ENCODE results near the gene CCDC149.

The CCDC149 gene

DNA sequence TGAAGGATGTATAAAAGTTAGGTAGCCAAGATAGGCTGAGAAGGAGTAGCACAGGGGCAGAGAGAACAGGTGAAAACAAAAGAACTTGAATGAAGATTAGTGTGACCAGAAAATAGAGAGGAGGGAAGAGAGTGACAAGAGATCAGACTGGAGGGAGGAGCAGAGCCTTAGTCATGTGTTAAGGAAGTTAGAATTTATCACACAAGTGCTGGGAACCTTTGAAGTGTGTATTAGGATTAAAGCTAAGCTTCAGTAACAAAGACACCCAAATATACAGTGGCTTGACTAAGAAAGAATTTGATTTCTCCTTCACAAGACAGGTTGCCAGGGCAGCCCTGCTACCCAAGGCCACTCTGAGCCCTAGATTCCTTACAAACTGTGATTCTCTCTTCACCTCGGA, 10.7 kb upstream of the CCDC149 start:
- Histone ChIP-seq H3K9ac (ENCODE audit: insufficient read length) (no peak overlapping the region), H3K4me3 (no peak overlapping the region), H3K9me3 (ENCODE audit: low read depth, low read length) (no peaks in the 10 kb centered on the region), H3K27ac (no peak overlapping the region), H3K36me3 (ENCODE audit: insufficient read depth, low read length) (no peaks in the 10 kb centered on the region)
- no peak for DNase-seq (ENCODE audit: low read depth, low spot score)
- TF ChIP-seq POLR2AphosphoS5 (IDR thresholded peaks at IDR 0.05; ENCODE audit: borderline replicate concordance, low read depth, low read length) = no peak
- TF ChIP-seq EZH2 (IDR thresholded peaks at IDR 0.05) = no peak
- TF ChIP-seq FOXP2 (optimal IDR thresholded peaks at IDR 0.05; ENCODE audit: control extremely low read depth, extremely low read length, insufficient read depth) = no peak

DNA sequence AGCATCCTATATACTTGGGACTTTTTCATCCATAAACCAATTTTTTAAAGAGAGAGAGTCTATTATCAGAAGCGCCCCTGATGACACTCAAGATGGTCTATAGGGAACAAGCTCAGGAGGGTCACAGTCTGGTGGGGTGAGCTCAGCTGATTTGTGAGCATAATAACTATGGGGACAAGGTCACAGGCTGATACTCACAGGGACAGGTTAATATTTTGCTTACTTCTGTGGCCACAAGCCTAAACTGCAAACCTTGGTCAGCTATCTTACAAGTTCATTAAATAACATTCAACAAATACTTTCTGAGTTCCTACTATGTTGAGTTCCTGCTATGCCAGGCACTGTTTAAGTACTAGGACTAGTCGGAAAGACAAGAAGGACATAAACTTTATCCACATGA, 10.2 kb upstream of the CCDC149 start:
- Histone ChIP-seq H3K36me3 (ENCODE audit: insufficient read depth, low read length) (no peaks in the 10 kb centered on the region), H3K9me3 (ENCODE audit: low read depth, low read length) (no peaks in the 10 kb centered on the region), H3K9ac (ENCODE audit: insufficient read length) (no peak overlapping the region), H3K4me3 (no peak overlapping the region), H3K27ac (no peak overlapping the region)
- DNase-seq (ENCODE audit: low read depth, low spot score) = no peak
- TF ChIP-seq FOXP2 (optimal IDR thresholded peaks at IDR 0.05; ENCODE audit: control extremely low read depth, extremely low read length, insufficient read depth) = no peak
- TF ChIP-seq EZH2 (IDR thresholded peaks at IDR 0.05) = no peak
- TF ChIP-seq POLR2AphosphoS5 (IDR thresholded peaks at IDR 0.05; ENCODE audit: borderline replicate concordance, low read depth, low read length) = no peak

DNA sequence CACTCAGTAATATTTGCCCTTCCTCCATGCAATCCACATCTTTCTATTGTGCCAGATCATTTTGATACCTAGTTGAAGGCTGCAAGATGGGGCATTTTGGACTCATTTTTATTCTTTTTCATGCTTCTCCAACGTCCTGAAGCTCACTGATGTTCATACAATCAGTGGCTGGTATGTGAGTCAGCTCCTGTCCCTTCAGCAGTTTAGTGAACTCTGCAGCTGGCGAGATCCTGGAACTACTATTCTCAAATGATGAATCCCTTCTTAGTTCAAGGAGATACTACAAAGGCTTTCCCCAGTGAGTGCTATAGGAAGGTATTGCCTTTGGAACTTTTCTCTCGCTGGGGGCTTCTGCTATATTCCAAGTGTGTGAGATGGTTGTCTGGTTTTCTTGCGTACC, 9.6 kb upstream of the CCDC149 start:
- no peak overlapping the region for H3K9ac ChIP-seq (ENCODE audit: insufficient read length)
- no peaks in the 10 kb centered on the region for H3K9me3 ChIP-seq (ENCODE audit: low read depth, low read length)
- no peak overlapping the region for H3K27ac ChIP-seq
- TF ChIP-seq EZH2 (IDR thresholded peaks at IDR 0.05) = no peak
- no peak for TF ChIP-seq POLR2AphosphoS5 (IDR thresholded peaks at IDR 0.05; ENCODE audit: borderline replicate concordance, low read depth, low read length)
- no peak for TF ChIP-seq FOXP2 (optimal IDR thresholded peaks at IDR 0.05; ENCODE audit: control extremely low read depth, extremely low read length, insufficient read depth)
- no peak overlapping the region for H3K4me3 ChIP-seq
- no peak for DNase-seq (ENCODE audit: low read depth, low spot score)
- no peaks in the 10 kb centered on the region for H3K36me3 ChIP-seq (ENCODE audit: insufficient read depth, low read length)

DNA sequence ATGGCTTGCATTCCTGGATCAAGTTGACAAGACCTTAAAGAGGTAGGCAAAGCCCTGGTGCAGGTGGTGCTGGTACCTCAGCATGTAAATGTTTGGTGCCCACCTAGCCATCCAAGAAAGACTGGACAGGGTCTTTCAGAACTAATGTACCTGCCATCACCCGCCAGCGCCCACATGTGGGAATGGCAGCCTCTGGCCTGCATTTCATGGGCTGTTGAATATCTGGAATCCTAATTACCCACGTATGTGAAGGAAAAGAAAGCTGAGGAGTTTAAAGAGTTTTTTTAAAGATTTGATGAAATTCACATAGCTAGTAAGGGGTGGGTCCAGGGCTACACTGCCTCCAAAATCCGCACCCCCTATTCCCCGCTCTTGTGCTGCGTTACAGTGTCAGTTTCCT, 8.6 kb upstream of the CCDC149 start:
- DNase-seq (ENCODE audit: low read depth, low spot score) = no peak
- H3K27ac ChIP-seq = no peak overlapping the region
- no peak overlapping the region for H3K9ac ChIP-seq (ENCODE audit: insufficient read length)
- no peaks in the 10 kb centered on the region for H3K9me3 ChIP-seq (ENCODE audit: low read depth, low read length)
- no peak overlapping the region for H3K4me3 ChIP-seq
- TF ChIP-seq EZH2 (IDR thresholded peaks at IDR 0.05) (no peak), POLR2AphosphoS5 (IDR thresholded peaks at IDR 0.05; ENCODE audit: borderline replicate concordance, low read depth, low read length) (no peak), FOXP2 (optimal IDR thresholded peaks at IDR 0.05; ENCODE audit: control extremely low read depth, extremely low read length, insufficient read depth) (no peak)
- no peaks in the 10 kb centered on the region for H3K36me3 ChIP-seq (ENCODE audit: insufficient read depth, low read length)

DNA sequence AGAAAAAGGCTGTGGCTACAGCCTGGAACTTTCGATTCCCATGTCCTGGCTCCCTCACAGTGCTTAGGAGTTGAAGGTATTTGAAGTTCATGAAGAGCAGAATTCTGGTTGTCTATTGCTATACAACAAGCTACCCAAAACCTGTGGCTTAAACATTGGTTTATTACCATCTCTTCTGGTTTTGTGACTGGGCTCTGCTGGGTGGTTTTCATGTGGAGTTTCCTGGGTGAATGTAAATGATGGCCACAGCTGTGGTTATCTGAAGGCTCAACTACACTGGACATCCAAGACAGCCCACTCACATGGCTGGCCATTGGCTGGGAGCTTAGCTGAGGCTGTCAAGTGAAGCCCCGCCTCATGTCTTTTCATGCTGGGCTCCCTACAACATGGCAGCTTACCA, 7.2 kb upstream of the CCDC149 start:
- Histone ChIP-seq H3K27ac (no peak overlapping the region), H3K4me3 (no peak overlapping the region), H3K36me3 (ENCODE audit: insufficient read depth, low read length) (no peaks in the 10 kb centered on the region), H3K9ac (ENCODE audit: insufficient read length) (no peak overlapping the region), H3K9me3 (ENCODE audit: low read depth, low read length) (no peaks in the 10 kb centered on the region)
- DNase-seq (ENCODE audit: low read depth, low spot score) = no peak
- TF ChIP-seq FOXP2 (optimal IDR thresholded peaks at IDR 0.05; ENCODE audit: control extremely low read depth, extremely low read length, insufficient read depth) (no peak), POLR2AphosphoS5 (IDR thresholded peaks at IDR 0.05; ENCODE audit: borderline replicate concordance, low read depth, low read length) (no peak), EZH2 (IDR thresholded peaks at IDR 0.05) (no peak)

DNA sequence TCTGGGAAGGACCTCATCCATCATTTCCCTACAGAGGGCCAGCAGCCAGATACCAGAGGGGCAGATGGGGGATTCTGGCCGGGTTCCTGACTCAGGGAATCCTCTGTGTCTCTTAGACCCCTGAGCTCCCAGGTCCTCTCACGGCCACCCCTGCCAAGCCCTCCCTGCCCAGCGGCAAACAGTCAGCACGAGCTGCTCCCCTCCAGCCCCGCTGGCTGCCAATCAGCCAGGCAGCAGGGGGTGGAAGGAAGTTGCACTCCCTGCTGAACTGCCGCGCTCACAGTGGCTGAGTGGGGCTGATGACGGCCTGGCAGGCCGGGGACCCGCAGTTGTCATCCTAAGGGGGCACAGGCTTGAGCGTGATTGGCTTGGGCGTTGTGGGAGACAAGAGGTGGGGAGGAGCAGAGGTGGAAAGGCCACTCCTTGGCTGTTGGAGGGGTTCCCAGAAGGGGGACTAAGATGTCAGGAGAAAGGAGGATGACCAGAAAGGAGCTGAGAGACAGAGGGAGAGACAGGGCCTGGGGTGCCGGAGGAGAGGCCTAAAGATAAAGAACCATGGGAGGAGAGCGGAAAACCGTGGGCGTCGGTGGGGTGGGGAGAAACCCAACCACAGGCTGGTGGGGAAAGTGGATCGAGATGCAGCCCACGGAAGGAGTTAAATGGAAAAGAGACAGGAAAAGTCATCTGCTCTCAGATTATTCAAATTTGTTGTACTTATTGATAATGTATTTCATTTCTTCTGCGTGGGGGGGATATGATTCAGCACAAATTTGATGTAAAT, 4.4 kb upstream of the CCDC149 start:
- Histone ChIP-seq H3K9ac (ENCODE audit: insufficient read length) (no peak overlapping the region), H3K36me3 (ENCODE audit: insufficient read depth, low read length) (no peaks in the 10 kb centered on the region), H3K4me3 (no peak overlapping the region), H3K9me3 (ENCODE audit: low read depth, low read length) (no peaks in the 10 kb centered on the region), H3K27ac (no peak overlapping the region)
- no peak for DNase-seq (ENCODE audit: low read depth, low spot score)
- TF ChIP-seq FOXP2 (optimal IDR thresholded peaks at IDR 0.05; ENCODE audit: control extremely low read depth, extremely low read length, insufficient read depth) (no peak), POLR2AphosphoS5 (IDR thresholded peaks at IDR 0.05; ENCODE audit: borderline replicate concordance, low read depth, low read length) (no peak), EZH2 (IDR thresholded peaks at IDR 0.05) (no peak)

DNA sequence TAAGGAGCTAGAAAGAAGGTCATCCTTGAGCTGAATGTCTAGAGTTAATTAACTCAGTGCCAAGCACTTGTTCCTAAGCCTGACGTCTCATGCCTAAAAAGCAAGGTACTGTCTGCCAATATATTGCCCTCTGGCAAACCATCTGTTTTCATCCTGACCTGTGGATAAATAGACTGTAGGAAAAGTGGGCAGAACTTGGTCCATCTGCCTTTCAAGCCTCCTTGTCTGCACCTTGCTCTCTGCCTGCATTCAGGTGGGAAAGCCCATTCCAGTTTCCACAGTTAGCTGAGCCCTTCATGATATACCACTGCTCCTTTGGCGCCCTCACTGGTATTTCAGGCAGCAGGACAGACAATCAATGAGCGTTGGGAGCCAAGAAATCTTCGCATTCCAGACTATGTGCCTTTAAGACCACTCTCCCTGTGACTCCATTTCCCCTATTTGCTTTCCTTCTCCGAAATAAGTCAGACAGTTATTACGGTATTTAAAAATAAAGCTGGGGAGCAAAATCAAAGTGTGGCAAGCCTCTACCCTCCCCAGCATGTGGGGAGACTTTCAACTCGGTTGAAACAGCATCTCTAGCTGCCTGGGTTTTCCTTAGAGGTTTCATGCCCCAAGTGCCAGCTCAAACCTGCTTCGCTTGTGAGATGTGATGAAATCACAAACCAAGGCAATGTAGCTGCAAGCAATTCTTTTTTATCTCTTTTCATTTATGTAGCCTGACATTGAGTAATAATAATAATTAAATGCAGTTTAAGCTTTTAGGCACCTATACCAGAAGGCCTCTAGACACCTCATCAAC, 2.5 kb upstream of the CCDC149 start:
- no peaks in the 10 kb centered on the region for H3K36me3 ChIP-seq (ENCODE audit: insufficient read depth, low read length)
- TF ChIP-seq EZH2 (IDR thresholded peaks at IDR 0.05) = no peak
- no peak for TF ChIP-seq POLR2AphosphoS5 (IDR thresholded peaks at IDR 0.05; ENCODE audit: borderline replicate concordance, low read depth, low read length)
- no peak for TF ChIP-seq FOXP2 (optimal IDR thresholded peaks at IDR 0.05; ENCODE audit: control extremely low read depth, extremely low read length, insufficient read depth)
- no peak overlapping the region for H3K27ac ChIP-seq
- DNase-seq (ENCODE audit: low read depth, low spot score) = no peak
- no peaks in the 10 kb centered on the region for H3K9me3 ChIP-seq (ENCODE audit: low read depth, low read length)
- H3K9ac ChIP-seq (ENCODE audit: insufficient read length) = no peak overlapping the region
- no peak overlapping the region for H3K4me3 ChIP-seq

DNA sequence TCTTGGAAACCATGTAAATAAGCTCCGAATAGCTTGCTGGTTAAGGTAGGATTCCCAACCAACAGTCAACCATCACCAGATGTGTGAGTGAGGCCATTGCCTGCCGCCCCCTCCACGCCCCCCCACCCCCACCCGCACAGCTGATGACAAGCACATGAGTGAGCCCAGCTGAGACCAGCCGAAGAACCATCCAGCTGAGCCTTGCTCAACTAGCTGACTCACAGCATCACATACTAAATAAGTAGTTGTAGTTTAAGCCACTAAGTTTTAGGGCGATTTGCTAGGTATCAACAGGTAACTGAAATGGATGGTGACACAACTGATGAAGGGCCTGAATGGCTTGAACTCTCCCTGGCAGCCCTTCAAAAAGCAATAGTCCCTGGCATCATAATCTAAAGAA, 1.6 kb upstream of the CCDC149 start:
- no peaks in the 10 kb centered on the region for H3K9me3 ChIP-seq (ENCODE audit: low read depth, low read length)
- no peak overlapping the region for H3K27ac ChIP-seq
- TF ChIP-seq POLR2AphosphoS5 (IDR thresholded peaks at IDR 0.05; ENCODE audit: borderline replicate concordance, low read depth, low read length) = no peak
- no peak for TF ChIP-seq FOXP2 (optimal IDR thresholded peaks at IDR 0.05; ENCODE audit: control extremely low read depth, extremely low read length, insufficient read depth)
- TF ChIP-seq EZH2 (IDR thresholded peaks at IDR 0.05) = no peak
- H3K4me3 ChIP-seq = no peak overlapping the region
- H3K36me3 ChIP-seq (ENCODE audit: insufficient read depth, low read length) = no peaks in the 10 kb centered on the region
- no peak for DNase-seq (ENCODE audit: low read depth, low spot score)
- no peak overlapping the region for H3K9ac ChIP-seq (ENCODE audit: insufficient read length)

All from SK-N-MC (cell line).